ENCODE results near the gene DTNA. TPM values are rescaled to one million over a fixed set of nuclear protein-coding genes. Genes with fewer than 3 reads are reported as not detected.

Gene DTNA
- total RNA-seq, 2 experiments from 2014 or later = not detected

DNA sequence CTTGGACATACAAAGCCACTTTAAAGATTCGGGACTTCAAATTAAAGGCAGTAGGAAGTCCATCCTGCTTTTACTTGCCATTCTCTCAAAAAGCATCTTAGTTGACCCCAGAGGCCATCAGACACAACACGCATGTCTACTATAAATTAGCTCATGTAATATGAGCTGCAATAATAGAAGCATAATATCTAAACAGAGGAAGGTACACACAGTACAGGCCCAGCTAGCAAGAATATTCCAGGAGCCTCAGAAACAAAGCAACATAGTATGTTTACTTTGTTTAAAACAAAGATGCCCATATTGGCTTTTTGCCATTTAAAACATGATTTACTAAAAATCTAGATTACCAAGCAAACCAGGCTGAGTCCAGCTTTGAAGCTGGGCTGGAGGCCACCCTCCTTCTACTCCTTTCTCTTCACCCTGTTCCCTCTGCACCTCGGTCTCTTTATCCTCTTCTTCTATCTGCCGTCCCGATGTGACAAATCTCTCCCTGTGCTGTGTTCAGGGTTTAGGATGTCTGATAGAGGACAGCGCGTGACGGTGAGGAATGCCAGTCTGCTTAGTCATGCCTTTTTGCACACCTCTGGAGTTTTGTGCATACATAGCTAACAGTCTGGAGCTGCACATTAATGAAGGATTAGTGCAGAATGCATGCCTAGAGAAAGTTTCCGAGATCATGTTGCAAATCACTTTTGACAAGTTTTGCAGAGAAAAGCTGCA, 28.2 kb downstream of the DTNA start:
- Histone ChIP-seq H3K27ac (ENCODE audit: low read depth in 1 of 2, low read length in 2 of 2) (no peak overlapping the region), H3K36me3 (ENCODE audit: insufficient read depth, low read length) (no peaks in the 10 kb centered on the region), H3K4me3 (ENCODE audit: low read length) (no peak overlapping the region), H3K4me1 (ENCODE audit: insufficient read depth, low read length) (no peaks in the 10 kb centered on the region), H3K9me3 (ENCODE audit: control insufficient read depth in 1 of 2, insufficient read depth in 1 of 2, low read length in 2 of 2) (no peaks in the 10 kb centered on the region), H3K27me3 (ENCODE audit: control insufficient read depth in 1 of 2, insufficient read depth in 2 of 2, low read length in 2 of 2) (no peaks in the 10 kb centered on the region)
- ChIA-PET CTCF (no interaction called here), POLR2A (no interaction called here)
- H3K36me3 Mint-ChIP-seq (ENCODE audit: low read depth) = no peaks in the 10 kb centered on the region
- H3K27me3 Mint-ChIP-seq = peaks cover 4% of the 10 kb centered on the region
- no peak overlapping the region for H3K4me3 Mint-ChIP-seq
- no peaks in the 10 kb centered on the region for H3K4me1 Mint-ChIP-seq (ENCODE audit: low read depth)
- no peak overlapping the region for H3K27ac Mint-ChIP-seq
- H3K9me3 Mint-ChIP-seq = no peaks in the 10 kb centered on the region
- ATAC-seq (ENCODE audit: poor library complexity) = no peak
- no peak for DNase-seq
- intact Hi-C loops (cut with DNase I, micrococcal nuclease) = no loop called here
- TF ChIP-seq CTCF (IDR thresholded peaks at IDR 0.05) = no peak

- no peak for TF ChIP-seq CTCF (IDR thresholded peaks at IDR 0.05)
- ChIA-PET POLR2A (no interaction called here), CTCF (no interaction called here)
- DNase-seq (no peak), ATAC-seq (ENCODE audit: poor library complexity) (no peak)
- H3K27me3 Mint-ChIP-seq = peaks cover 4% of the 10 kb centered on the region
- H3K9me3 Mint-ChIP-seq = no peaks in the 10 kb centered on the region
- no peaks in the 10 kb centered on the region for H3K4me1 Mint-ChIP-seq (ENCODE audit: low read depth)
- no peak overlapping the region for H3K27ac Mint-ChIP-seq
- Histone ChIP-seq H3K27ac (ENCODE audit: low read depth in 1 of 2, low read length in 2 of 2) (no peak overlapping the region), H3K4me3 (ENCODE audit: low read length) (no peak overlapping the region), H3K9me3 (ENCODE audit: control insufficient read depth in 1 of 2, insufficient read depth in 1 of 2, low read length in 2 of 2) (no peaks in the 10 kb centered on the region), H3K27me3 (ENCODE audit: control insufficient read depth in 1 of 2, insufficient read depth in 2 of 2, low read length in 2 of 2) (no peaks in the 10 kb centered on the region), H3K36me3 (ENCODE audit: insufficient read depth, low read length) (no peaks in the 10 kb centered on the region), H3K4me1 (ENCODE audit: insufficient read depth, low read length) (no peaks in the 10 kb centered on the region)
- no peaks in the 10 kb centered on the region for H3K36me3 Mint-ChIP-seq (ENCODE audit: low read depth)
- intact Hi-C loops (cut with DNase I, micrococcal nuclease) = no loop called here
- no peak overlapping the region for H3K4me3 Mint-ChIP-seq
Measured at GRCh38 chr18:34740101-34740500, 30.0 kb downstream of the DTNA start.

GRCh38 chr18:34740724-34741123, 30.6 kb downstream of the DTNA start:
- POLR2A ChIA-PET = no interaction called here

More at GRCh38 chr18:34740724-34741123, 30.6 kb downstream of the DTNA start:
- Histone ChIP-seq H3K27ac (ENCODE audit: low read depth in 1 of 2, low read length in 2 of 2) (no peak overlapping the region), H3K9me3 (ENCODE audit: control insufficient read depth in 1 of 2, insufficient read depth in 1 of 2, low read length in 2 of 2) (no peaks in the 10 kb centered on the region), H3K27me3 (ENCODE audit: control insufficient read depth in 1 of 2, insufficient read depth in 2 of 2, low read length in 2 of 2) (no peaks in the 10 kb centered on the region), H3K4me3 (ENCODE audit: low read length) (no peak overlapping the region), H3K36me3 (ENCODE audit: insufficient read depth, low read length) (no peaks in the 10 kb centered on the region), H3K4me1 (ENCODE audit: insufficient read depth, low read length) (no peaks in the 10 kb centered on the region)
- Mint-ChIP-seq H3K9me3 (no peaks in the 10 kb centered on the region), H3K27ac (no peak overlapping the region), H3K4me3 (no peak overlapping the region), H3K4me1 (ENCODE audit: low read depth) (no peaks in the 10 kb centered on the region), H3K27me3 (peaks cover 4% of the 10 kb centered on the region), H3K36me3 (ENCODE audit: low read depth) (no peaks in the 10 kb centered on the region)
- intact Hi-C loops (cut with DNase I, micrococcal nuclease) = no loop called here
- CTCF ChIA-PET = no interaction called here
- DNase-seq = no peak
- no peak for TF ChIP-seq CTCF (IDR thresholded peaks at IDR 0.05)
- ATAC-seq (ENCODE audit: poor library complexity) = no peak

Measured in CD4-positive, alpha-beta T cell (primary cell).